Osteocyte (in vitro differentiated cells): ENCODE data around the gene SLC22A3. TPM values are rescaled to one million over a fixed set of nuclear protein-coding genes. Genes with fewer than 3 reads are reported as not detected.

Experiments used
- DNase-seq: peaks from one replicate; pipeline ENCODE4 v3.0.0; 2021; ENCODE audit warnings: mixed read lengths; ENCODE audit not compliant: unreplicated experiment; ENCODE audit errors: extremely low spot score
- H3K27ac Mint-ChIP-seq: one replicate; pipeline ENCODE4 v1.8.0; 2021; ENCODE audit warnings: mild to moderate bottlenecking, mixed read lengths; ENCODE audit not compliant: unreplicated experiment
- H3K27me3 Mint-ChIP-seq: one replicate; pipeline ENCODE4 v1.8.0; 2021; ENCODE audit warnings: mixed read lengths; ENCODE audit not compliant: unreplicated experiment
- H3K36me3 Mint-ChIP-seq: one replicate; pipeline ENCODE4 v1.8.0; 2021; ENCODE audit warnings: mixed read lengths; ENCODE audit not compliant: unreplicated experiment
- H3K4me1 Mint-ChIP-seq: one replicate; pipeline ENCODE4 v1.8.0; 2021; ENCODE audit warnings: mixed read lengths; ENCODE audit not compliant: unreplicated experiment
- H3K4me3 Mint-ChIP-seq: one replicate; pipeline ENCODE4 v1.8.0; 2021; ENCODE audit warnings: mild to moderate bottlenecking, moderate library complexity, mixed read lengths; ENCODE audit not compliant: unreplicated experiment
- H3K9me3 Mint-ChIP-seq: one replicate; pipeline ENCODE4 v1.8.0; 2021; ENCODE audit warnings: mixed read lengths; ENCODE audit not compliant: unreplicated experiment
- CTCF ChIP-seq: fragments of 200-600 bp; sonication (generic); IDR thresholded peaks from 2 replicates; pipeline ENCODE4 v1.5.0; 2021; ENCODE audit warnings: antibody characterized with exemption, mild to moderate bottlenecking, moderate library complexity
- total RNA-seq: library from RNA; stranded (reverse); gene quantifications from 2 replicates; pipeline ENCODE4 v1.2.1, GENCODE V29; 2021

The SLC22A3 gene
- total RNA-seq, 1 donor from 2014 or later: not detected

- TF ChIP-seq CTCF: no peak
- Mint-ChIP-seq H3K27me3 (peaks cover 2% of the 10 kb centered on the region), H3K9me3 (no peaks in the 10 kb centered on the region), H3K36me3 (no peaks in the 10 kb centered on the region), H3K4me3 (no peak overlapping the region), H3K27ac (no peak overlapping the region), H3K4me1 (no peaks in the 10 kb centered on the region)
- no peak for DNase-seq
These were observed 26.8 kb downstream of the SLC22A3 start for GRCh38 chr6:160374836-160375560.

GRCh38 chr6:160375561-160375949, 27.4 kb downstream of the SLC22A3 start:
- Mint-ChIP-seq H3K4me3 (no peak overlapping the region), H3K27ac (no peak overlapping the region), H3K4me1 (no peaks in the 10 kb centered on the region), H3K9me3 (no peaks in the 10 kb centered on the region), H3K27me3 (peaks cover 2% of the 10 kb centered on the region), H3K36me3 (no peaks in the 10 kb centered on the region)
- TF ChIP-seq CTCF: no peak
- no peak for DNase-seq

GRCh38 chr6:160376445-160376844, 28.3 kb downstream of the SLC22A3 start:
- TF ChIP-seq CTCF: no peak
- no peaks in the 10 kb centered on the region for H3K4me1 Mint-ChIP-seq
- no peak for DNase-seq

GRCh38 chr6:160378218-160378617, 30.0 kb downstream of the SLC22A3 start:
- H3K4me1 Mint-ChIP-seq: no peaks in the 10 kb centered on the region
- peaks cover 2% of the 10 kb centered on the region for H3K27me3 Mint-ChIP-seq
- H3K9me3 Mint-ChIP-seq: peaks cover 12% of the 10 kb centered on the region
- no peak overlapping the region for H3K4me3 Mint-ChIP-seq
- no peak for TF ChIP-seq CTCF
- H3K36me3 Mint-ChIP-seq: no peaks in the 10 kb centered on the region
- no peak overlapping the region for H3K27ac Mint-ChIP-seq
- DNase-seq: no peak

More at GRCh38 chr6:160376445-160376844, 28.3 kb downstream of the SLC22A3 start:
- Mint-ChIP-seq H3K4me3 (no peak overlapping the region), H3K9me3 (no peaks in the 10 kb centered on the region), H3K27me3 (peaks cover 2% of the 10 kb centered on the region), H3K27ac (no peak overlapping the region), H3K36me3 (no peaks in the 10 kb centered on the region)

- Mint-ChIP-seq H3K4me1 (no peaks in the 10 kb centered on the region), H3K27ac (no peak overlapping the region), H3K4me3 (no peak overlapping the region), H3K36me3 (no peaks in the 10 kb centered on the region), H3K9me3 (peaks cover 14% of the 10 kb centered on the region), H3K27me3 (peaks cover 2% of the 10 kb centered on the region)
- TF ChIP-seq CTCF: no peak
- DNase-seq: no peak
These were observed 30.7 kb downstream of the SLC22A3 start for GRCh38 chr6:160378882-160379281.
